K562 (cell line): ENCODE results near the gene TMC1. TPM values are rescaled to one million over a fixed set of nuclear protein-coding genes. Genes with fewer than 3 reads are reported as not detected.

ENCODE experiments used
- CREB5 ChIP-seq: fragments of 250-450 bp; sonication (Bioruptor Pico); IDR thresholded peaks from 2 replicates; pipeline ENCODE4 v1.5.0; 2020; ENCODE audit warnings: mild to moderate bottlenecking
- FOXK2 ChIP-seq, 2 experiments: fragments of 450-650 bp; IDR thresholded peaks in 1 of 2; conservative IDR thresholded peaks in 1 of 2; 2 replicates each; pipeline ENCODE4 v1.6.1; 2016; ENCODE audit warnings: low read depth in 2 of 2, mild to moderate bottlenecking in 1 of 2
- IRF1 ChIP-seq: sonication (generic); formaldehyde crosslinking; IDR thresholded peaks from 2 replicates; pipeline ENCODE4 v1.8.0; 2022; ENCODE audit warnings: missing genetic modification reagents, mild to moderate bottlenecking, borderline replicate concordance
- KAT7 ChIP-seq: sonication (generic); formaldehyde crosslinking; IDR thresholded peaks from 2 replicates; pipeline ENCODE4 v1.8.0; 2022; ENCODE audit warnings: missing genetic modification reagents, mild to moderate bottlenecking, borderline replicate concordance
- MTA3 ChIP-seq: fragments of 450-650 bp; formaldehyde crosslinking; IDR thresholded peaks from 2 replicates; pipeline ENCODE4 v1.6.1; 2017; ENCODE audit warnings: mild to moderate bottlenecking, borderline replicate concordance
- POLR2G ChIP-seq: fragments of 200-400 bp; formaldehyde crosslinking; IDR thresholded peaks from 2 replicates; pipeline ENCODE4 v1.6.1; 2017; ENCODE audit warnings: low read depth, mild to moderate bottlenecking, antibody characterized with exemption, low read length, moderate library complexity
- POLR2H ChIP-seq: IDR thresholded peaks from 2 replicates; pipeline ENCODE4 v1.6.1; 2016; ENCODE audit warnings: missing genetic modification characterization, low read depth, mild to moderate bottlenecking, control low read depth, missing compliant biosample characterization, moderate library complexity
- PRMT5 ChIP-seq: sonication (generic); formaldehyde crosslinking; IDR thresholded peaks from 2 replicates; pipeline ENCODE4 v1.5.0; 2020; ENCODE audit warnings: missing genetic modification reagents
- RBM39 ChIP-seq: fragments of 200-400 bp; formaldehyde crosslinking; optimal IDR thresholded peaks from 2 replicates; pipeline ENCODE3; 2018; ENCODE audit warnings: low read depth, low read length
- SMAD3 ChIP-seq: fragments of 450-650 bp; formaldehyde crosslinking; conservative IDR thresholded peaks from 2 replicates; pipeline ENCODE4 v1.4.0; 2020; ENCODE audit warnings: mild to moderate bottlenecking
- SMARCA5 ChIP-seq: fragments of 450-650 bp; IDR thresholded peaks from 2 replicates; pipeline ENCODE4 v1.6.1; 2016
- ZNF449 ChIP-seq: fragments of 250-450 bp; sonication (Bioruptor Pico); IDR thresholded peaks from 2 replicates; pipeline ENCODE4 v1.8.0; 2022; ENCODE audit warnings: moderate library complexity, mild to moderate bottlenecking, inconsistent platforms
- polyA plus RNA-seq, 8 experiments: library from polyadenylated mRNA; depleted of rRNA in 4 of 8; stranded (reverse) in 5 of 8; unstranded in 3 of 8; fragments of >200 nt; fragmentation: Nextera tagmentation in 2 of 8; fragmentation: Illumina TruSeq in 1 of 8; extraction: Ambion mirVana in 2 of 8; extraction: Trizol in 1 of 8; gene quantifications; 2 replicates each; pipeline versions ENCODE4 v1.2.1 to v1.2.3, GENCODE V29; 2011 to 2014; ENCODE audit warnings: inconsistent platforms in 1 of 8, missing spikeins in 1 of 8
- total RNA-seq, 7 experiments: library from RNA; depleted of rRNA in 6 of 7; stranded (reverse); fragments of >200 nt in 6 of 7; fragmentation: Illumina TruSeq in 2 of 7; extraction: Trizol in 2 of 7; gene quantifications; 2 replicates each; pipeline versions ENCODE4 v1.2.1 to v1.2.3, GENCODE V29; 2011 to 2021; ENCODE audit warnings: low replicate concordance in 1 of 7
- TF ChIP-seq, protein P1 (sequence below), 2 experiments: fragments of 450-650 bp; IDR thresholded peaks; 2 replicates each; pipeline ENCODE4 v1.6.1; 2016; ENCODE audit warnings: mild to moderate bottlenecking in 2 of 2, borderline replicate concordance in 1 of 2, low read depth in 1 of 2, moderate library complexity in 1 of 2
- TF ChIP-seq, protein P2 (sequence below): fragments of 450-650 bp; IDR thresholded peaks from 2 replicates; pipeline ENCODE4 v1.6.1; 2016; ENCODE audit warnings: borderline replicate concordance

TMC1 gene
- total and polyA plus RNA-seq, 9 of the 15 experiments (the other 6 are each of a cell fraction or from before 2014, with no cell fraction given), result 0.10 to 0.15 TPM; not detected in 7

- TF ChIP-seq POLR2G (no peak), KAT7 (CRISPR knock-in tag) (no peak), SMARCA5 (no peak), RBM39 (no peak), POLR2H (no peak), IRF1 (CRISPR knock-in tag) (no peak), CREB5 (CRISPR knock-in tag) (no peak), MTA3 (no peak), PRMT5 (no peak), ZNF449 (CRISPR knock-in tag) (no peak), FOXK2 (conservative IDR thresholded peaks at IDR 0.05 in 1 of 2, IDR thresholded peaks at IDR 0.05 in 1 of 2; ENCODE audit: low read depth in 2 of 2) (no peak), SMAD3 (CRISPR knock-in tag) (no peak)
- TF ChIP-seq, protein P1, sequence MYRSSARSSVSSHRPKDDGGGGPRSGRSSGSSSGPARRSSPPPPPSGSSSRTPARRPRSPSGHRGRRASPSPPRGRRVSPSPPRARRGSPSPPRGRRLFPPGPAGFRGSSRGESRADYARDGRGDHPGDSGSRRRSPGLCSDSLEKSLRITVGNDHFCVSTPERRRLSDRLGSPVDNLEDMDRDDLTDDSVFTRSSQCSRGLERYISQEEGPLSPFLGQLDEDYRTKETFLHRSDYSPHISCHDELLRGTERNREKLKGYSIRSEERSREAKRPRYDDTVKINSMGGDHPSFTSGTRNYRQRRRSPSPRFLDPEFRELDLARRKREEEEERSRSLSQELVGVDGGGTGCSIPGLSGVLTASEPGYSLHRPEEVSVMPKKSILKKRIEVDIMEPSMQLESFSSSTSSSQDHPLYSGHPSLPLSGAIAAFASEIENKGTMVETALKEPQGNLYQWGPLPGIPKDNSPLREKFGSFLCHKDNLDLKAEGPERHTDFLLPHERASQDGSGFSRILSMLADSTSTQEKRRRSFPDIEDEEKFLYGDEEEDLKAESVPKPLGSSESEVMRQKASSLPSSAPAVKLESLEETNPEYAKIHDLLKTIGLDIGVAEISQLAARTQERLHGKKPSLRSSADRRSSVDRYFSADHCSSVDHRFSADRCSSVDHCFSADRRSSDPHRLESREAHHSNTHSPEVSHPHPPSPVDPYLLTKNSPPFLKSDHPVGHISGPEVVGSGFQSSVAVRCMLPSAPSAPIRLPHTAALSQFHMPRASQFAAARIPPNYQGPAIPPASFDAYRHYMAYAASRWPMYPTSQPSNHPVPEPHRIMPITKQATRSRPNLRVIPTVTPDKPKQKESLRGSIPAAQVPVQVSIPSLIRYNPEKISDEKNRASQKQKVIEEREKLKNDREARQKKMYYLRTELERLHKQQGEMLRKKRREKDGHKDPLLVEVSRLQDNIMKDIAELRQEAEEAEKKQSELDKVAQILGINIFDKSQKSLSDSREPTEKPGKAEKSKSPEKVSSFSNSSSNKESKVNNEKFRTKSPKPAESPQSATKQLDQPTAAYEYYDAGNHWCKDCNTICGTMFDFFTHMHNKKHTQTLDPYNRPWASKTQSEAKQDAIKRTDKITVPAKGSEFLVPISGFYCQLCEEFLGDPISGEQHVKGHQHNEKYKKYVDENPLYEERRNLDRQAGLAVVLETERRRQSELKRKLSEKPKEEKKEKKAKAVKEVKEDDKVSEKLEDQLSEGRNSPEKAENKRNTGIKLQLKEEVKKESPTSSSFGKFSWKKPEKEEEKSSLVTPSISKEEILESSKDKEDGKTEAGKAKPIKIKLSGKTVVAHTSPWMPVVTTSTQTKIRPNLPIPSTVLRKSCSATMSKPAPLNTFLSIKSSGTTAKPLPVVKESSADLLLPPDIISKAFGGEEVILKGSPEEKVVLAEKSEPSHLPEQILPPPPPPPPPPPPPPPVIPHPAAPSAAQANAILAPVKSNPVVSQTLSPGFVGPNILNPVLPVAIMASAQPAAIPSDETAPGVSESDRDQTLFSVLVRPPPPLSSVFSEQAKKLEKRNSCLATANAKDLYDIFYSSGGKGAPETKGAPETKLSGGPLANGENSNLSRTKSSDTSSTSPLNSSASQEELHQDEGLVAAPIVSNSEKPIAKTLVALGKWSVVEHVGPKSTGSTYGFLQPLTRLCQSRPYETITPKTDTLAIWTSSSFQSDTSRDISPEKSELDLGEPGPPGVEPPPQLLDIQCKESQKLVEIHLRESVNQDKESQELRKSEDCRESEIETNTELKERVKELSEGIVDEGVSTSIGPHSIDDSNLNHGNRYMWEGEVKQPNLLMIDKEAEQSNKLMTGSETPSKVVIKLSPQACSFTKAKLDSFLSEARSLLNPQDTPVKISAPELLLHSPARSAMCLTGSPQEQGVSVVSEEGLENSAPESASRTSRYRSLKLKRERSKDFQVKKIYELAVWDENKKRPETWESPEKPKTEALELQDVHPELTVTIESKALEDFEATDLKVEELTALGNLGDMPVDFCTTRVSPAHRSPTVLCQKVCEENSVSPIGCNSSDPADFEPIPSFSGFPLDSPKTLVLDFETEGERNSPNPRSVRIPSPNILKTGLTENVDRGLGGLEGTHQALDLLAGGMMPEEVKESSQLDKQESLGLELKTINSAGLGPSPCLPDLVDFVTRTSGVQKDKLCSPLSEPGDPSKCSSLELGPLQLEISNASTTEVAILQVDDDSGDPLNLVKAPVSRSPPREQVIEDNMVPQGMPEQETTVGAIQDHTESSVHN (IDR thresholded peaks at IDR 0.05; ENCODE audit: borderline replicate concordance in 1 of 2, low read depth in 1 of 2), result no peak
- TF ChIP-seq, protein P2, sequence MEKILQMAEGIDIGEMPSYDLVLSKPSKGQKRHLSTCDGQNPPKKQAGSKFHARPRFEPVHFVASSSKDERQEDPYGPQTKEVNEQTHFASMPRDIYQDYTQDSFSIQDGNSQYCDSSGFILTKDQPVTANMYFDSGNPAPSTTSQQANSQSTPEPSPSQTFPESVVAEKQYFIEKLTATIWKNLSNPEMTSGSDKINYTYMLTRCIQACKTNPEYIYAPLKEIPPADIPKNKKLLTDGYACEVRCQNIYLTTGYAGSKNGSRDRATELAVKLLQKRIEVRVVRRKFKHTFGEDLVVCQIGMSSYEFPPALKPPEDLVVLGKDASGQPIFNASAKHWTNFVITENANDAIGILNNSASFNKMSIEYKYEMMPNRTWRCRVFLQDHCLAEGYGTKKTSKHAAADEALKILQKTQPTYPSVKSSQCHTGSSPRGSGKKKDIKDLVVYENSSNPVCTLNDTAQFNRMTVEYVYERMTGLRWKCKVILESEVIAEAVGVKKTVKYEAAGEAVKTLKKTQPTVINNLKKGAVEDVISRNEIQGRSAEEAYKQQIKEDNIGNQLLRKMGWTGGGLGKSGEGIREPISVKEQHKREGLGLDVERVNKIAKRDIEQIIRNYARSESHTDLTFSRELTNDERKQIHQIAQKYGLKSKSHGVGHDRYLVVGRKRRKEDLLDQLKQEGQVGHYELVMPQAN, result no peak
Measured at GRCh38 chr9:72474676-72475075, 46.7 kb upstream of the TMC1 start (continued).
